ENCODE results near the gene NEURL4.

DNA sequence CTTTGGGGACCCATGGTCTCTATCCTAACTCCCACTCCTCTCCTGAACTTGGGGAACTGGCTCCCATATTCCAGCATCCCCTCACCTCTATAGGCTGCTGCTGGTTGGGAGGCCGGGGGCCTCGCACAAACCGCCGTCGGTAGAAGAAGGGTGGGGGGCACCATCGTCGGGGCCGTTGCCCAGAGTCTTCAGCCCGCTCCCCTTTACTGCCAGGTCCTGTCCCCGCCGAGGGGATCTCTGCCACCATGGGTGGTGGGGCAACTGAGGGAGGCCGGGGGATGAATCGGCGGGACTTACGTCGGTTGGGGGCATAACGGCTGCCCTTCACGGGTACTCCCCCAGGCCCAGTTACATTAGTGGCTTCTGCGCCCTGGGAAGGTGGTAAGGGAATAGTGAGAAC is 39.0 kb downstream of the NEURL4 start:
- TF ChIP-seq, protein P1, sequence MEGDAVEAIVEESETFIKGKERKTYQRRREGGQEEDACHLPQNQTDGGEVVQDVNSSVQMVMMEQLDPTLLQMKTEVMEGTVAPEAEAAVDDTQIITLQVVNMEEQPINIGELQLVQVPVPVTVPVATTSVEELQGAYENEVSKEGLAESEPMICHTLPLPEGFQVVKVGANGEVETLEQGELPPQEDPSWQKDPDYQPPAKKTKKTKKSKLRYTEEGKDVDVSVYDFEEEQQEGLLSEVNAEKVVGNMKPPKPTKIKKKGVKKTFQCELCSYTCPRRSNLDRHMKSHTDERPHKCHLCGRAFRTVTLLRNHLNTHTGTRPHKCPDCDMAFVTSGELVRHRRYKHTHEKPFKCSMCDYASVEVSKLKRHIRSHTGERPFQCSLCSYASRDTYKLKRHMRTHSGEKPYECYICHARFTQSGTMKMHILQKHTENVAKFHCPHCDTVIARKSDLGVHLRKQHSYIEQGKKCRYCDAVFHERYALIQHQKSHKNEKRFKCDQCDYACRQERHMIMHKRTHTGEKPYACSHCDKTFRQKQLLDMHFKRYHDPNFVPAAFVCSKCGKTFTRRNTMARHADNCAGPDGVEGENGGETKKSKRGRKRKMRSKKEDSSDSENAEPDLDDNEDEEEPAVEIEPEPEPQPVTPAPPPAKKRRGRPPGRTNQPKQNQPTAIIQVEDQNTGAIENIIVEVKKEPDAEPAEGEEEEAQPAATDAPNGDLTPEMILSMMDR (IDR thresholded peaks at IDR 0.05): no peak
- TF ChIP-seq POLR2A (IDR thresholded peaks at IDR 0.05): no peak

Data from Peyer's patch (tissue), 4 donors.